EH (cell line): ENCODE data around the gene PRKG1.
A peak's percentile ranks its signal among the peaks of the same experiment; 100 is the strongest.

Experiments used
- DNase-seq: peaks from one replicate; pipeline ENCODE4 v3.0.0-alpha.2; 2015; ENCODE audit warnings: low read depth

The PRKG1 gene

DNA sequence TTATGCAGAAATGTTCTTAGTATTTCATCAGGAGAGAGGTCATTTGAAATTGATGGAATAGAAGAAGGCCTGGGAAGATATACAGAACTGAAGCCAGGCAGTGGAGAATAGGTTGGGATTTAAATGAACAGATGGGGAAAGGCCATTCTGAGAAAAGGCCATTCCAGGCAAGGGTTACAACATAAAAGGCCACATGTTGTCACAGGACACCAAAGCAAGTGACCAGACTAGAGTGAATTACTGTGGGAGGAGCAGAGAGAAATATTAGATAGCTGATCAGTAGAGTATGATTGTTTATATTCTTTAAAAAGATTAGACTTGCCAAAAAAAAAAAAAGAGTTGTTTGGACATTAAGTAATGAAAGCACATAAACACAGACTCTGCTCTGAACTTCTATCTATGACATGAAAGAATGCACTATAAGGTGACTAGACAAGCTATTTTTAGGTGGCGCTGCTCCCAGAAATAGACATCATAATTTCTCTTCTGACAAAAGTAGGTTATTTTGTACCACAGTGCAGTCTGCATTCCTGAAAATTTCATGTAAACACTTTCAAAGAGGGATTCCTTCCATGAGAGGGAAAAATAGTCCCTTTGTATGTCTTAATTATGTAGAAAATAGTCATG, 1184.6 kb downstream of the PRKG1 start:
- peak; percentile 34 for DNase-seq

- DNase-seq = no peak
Observed at GRCh38 chr10:52259426-52259812, 1185.1 kb downstream of the PRKG1 start.

DNA sequence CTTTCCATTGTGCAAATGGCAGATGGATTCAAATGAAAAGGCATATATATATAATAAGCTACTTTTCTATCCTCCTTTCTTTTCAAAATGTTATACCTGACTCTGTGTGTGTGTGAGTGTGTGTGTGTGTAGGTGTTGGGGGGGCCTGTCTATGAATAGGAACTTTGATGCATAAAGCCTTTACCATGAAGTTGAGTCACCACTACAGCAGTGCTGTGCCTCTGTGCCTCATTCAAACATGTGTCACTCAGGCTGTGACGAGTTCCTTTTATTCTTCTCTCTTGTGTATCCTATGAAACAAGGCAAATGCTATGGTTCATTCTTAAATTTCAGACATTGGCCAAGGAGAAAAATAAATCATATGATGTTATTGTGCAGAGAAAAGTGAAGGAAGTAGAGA, 1187.1 kb downstream of the PRKG1 start:
- no peak for DNase-seq

- DNase-seq = no peak
Observed at GRCh38 chr10:52265131-52265926, 1191.0 kb downstream of the PRKG1 start.

DNA sequence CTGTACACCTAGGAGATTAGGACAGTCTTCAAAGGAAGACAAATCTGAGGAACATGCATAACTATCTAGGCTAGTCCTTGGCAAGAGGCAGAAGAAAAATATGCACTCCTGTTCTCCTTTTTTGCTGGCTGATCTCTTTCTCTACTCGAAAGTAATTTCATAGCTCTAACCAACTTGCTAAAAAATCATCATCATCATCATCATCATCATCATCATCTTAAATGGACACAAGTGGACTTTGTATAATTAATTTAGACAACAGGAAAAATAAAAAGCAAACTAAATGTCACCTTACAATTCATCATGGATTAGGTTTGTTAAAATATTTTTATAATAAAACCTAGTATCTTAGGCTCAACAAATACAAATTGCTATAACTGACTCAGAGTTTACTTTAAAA, 1192.6 kb downstream of the PRKG1 start:
- no peak for DNase-seq

- DNase-seq = no peak
Observed at GRCh38 chr10:52268790-52269189, 1194.5 kb downstream of the PRKG1 start.

- no peak for DNase-seq
Observed at GRCh38 chr10:52269233-52269632, 1194.9 kb downstream of the PRKG1 start.

- DNase-seq = no peak
Observed at GRCh38 chr10:52276163-52276562, 1201.9 kb downstream of the PRKG1 start.

DNA sequence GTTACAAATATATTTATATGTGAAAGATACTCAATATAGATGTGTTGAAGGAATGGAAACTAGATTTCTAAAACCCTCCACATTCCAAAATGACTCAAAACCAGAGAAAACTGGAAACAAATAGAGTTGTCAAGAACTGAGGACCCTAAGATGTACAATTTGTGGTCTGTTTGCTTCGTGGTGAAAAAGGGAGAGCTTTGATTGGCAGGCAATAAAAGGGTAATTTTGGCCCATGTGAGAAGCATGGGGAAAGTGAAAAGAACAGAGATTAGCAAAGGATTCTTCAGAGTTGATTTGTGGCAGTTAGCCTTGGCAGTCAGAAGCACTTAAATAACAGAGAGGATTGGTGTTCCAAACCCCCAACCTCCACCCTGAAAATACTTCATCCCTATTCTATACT, 1202.7 kb downstream of the PRKG1 start:
- no peak for DNase-seq

DNA sequence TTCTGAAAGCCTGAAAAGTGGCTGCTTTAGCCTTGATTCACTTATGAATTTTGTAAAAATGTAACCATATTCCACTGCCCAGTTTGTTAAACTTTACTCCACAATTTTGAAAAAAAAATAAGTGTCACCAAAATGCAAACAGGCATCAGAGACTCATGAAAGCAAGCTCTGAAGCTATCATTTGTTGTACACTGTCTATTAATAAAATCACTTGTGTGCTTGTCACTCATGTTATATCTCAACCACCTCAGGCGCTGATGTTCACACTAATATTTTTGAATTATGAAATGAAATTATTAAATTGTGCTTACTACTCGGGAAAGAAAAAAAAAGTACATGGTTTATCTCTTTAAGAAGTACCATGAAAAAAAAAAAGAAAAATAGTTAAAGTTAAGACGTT, 1205.3 kb downstream of the PRKG1 start:
- DNase-seq = no peak

DNA sequence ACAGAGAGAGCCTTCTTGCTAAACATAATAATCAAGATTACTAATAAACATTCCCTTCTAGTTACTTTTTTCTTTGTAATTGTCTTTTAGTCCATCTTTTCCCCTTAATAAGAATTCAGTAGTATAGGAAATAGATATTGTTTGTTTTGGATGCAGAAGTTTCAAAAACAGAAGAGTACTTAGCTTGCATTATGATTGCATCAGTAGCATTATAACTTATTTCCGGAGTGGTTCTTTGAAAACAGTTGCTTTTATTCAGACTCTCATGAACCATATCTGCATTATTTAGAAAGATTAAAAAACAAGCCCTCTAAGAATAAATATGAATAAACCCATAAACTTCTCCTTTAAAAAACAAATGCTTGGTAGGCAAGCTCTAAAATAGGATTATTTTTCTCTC, 1205.8 kb downstream of the PRKG1 start:
- DNase-seq = no peak

DNA sequence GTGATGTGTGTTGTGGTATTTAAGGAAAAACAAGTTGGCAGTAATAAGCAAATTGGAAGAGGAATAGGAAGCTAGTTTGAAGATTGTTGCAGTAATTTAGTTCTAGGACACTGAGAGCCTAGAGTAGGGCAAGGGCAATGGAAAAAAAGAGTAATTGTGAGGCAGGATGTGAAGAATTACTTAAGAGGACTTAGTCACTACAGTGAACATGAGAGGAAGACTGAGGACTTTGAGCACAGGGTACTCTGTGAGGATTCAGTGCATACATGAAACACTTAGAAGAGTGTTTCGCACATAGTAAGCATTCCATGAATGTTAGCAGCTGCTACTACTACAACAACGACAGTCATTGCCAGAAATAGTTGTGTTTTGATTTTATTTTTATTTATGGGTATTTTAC, 1208.9 kb downstream of the PRKG1 start:
- peak; percentile 38 for DNase-seq

DNA sequence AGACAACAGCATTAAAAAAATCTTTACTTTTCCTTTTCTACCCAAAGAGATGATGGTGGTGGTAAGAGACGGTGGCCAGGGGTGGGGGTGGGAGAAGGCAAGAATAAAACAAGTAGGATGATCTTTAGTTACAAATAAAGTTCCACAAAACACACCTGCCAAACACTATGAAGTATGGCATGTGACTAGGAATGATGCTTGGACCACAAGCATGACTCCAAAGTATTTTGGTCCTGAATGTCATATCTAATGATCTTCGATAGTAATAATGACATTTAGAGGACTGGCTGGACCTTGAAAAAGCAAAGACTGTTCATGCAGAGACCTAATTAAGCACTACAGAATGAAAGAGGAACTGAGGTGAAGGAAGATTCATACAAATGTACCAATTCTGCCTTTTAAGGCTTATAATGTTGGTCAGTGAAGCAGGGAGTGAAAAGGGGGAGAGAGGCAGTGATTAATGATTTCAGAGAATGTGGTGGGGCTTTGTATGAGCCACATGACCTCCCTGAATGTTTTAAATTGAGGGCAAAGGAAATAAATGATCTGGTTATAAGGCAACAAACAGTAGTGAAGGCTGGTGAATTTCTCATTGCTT, 1210.2 kb downstream of the PRKG1 start:
- no peak for DNase-seq

DNA sequence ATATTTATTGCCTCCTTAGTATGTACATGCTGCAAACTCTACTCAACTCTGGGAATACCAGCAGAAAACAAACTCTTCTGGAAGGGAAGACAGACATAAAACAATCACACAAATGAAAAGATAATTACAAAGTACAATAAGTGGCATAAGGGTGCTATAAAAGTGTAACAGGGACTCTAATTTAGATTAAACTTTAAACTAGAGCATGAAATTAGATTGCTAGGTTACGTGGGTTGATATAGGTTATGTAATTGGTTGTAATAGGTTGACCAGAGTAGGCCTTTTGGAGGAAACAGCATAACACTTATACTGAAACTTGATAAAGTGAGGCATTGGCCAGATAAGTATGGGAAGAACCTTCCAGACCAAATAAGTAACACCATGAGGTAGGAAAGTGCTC, 1213.6 kb downstream of the PRKG1 start:
- DNase-seq = no peak

DNA sequence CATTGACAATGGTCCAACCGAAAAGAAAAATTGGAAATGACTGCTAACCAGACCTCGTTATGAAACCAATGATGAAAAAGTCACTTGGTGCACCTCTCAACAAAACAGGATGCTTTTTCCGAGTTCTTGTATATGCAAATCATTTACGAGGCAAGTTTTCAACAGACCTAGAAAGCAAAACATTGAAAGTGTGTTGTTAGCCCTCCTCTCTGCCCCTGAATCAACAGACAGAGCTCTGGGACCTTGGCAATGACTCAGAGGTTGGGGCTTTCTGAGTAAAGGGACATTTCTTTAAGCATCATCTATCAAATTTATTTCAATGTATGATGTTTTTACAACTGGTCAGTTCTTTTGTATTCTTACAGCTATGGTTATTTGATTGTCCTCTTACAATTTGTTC, 1223.5 kb downstream of the PRKG1 start:
- no peak for DNase-seq

GRCh38 chr10:52300599-52301277, 1226.5 kb downstream of the PRKG1 start:
- DNase-seq = no peak

DNA sequence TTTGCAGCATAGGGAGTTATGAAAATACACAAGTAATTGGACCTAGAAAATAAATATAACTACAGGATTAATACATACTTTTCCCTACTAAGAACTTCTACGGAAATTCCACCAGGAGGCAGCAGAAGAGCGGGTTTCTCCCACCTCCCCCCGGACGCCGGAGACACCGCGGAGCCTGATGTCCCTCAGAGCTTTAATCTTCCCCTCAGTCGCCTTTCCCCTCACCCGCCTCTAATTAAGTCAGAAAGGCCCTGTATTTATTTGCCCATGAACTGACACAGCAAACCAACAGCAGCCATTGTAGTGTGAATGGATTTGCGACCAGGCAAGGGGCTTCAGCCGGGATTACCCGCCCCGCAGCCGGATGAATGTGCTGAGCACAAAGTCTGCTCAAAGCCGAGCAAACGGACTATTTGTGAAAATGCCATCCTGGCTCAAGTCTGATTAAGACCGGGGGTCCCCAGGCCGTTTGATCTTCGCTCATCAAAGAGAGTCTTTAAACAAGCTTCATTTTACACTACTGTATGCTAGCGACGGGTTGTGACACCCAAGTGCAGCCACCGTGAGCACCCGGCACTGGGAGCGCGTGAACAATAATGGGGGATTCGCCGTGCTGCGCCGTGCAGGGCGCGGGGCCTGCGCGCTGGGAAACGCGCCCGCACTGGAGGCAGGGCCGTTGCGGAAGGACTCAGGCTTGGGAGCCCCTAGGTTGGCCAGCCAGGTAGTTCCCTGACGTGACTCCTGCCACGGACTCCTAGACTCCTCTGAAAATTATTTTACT, 1234.2 kb downstream of the PRKG1 start:
- peak; percentile 79 for DNase-seq

DNA sequence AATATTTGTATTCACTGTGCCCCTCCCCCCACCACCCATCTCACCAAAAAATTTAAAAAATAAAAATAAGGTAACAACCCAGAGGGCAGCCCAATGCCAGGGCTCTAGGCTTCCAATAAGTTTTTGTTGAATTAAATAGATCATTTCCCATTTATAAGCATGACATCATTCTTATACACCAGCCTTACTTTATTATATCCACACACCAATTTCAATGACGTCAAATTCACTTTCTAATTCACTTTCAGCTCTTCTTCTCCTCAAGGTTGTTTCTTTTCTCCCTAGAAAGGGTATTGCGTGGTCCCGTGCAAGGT, 1238.6 kb downstream of the PRKG1 start:
- no peak for DNase-seq

- DNase-seq = peak; percentile 28
Observed at GRCh38 chr10:52313256-52313932, 1239.1 kb downstream of the PRKG1 start.

GRCh38 chr10:52313933-52314821, 1239.9 kb downstream of the PRKG1 start, which contains the start of gene DKK1:
DKK1 (plus strand) TSS chr10:52314281; CDS start chr10:52314435, 154 bp downstream.
- peak; percentile 85 for DNase-seq
